ENCODE data around the gene GPC5. TPM values are rescaled to one million over a fixed set of nuclear protein-coding genes. Genes with fewer than 3 reads are reported as not detected.

Gene GPC5
- total RNA-seq, 4 donors from 2014 or later: 0.47 TPM; not detected in 3

- Histone ChIP-seq H3K4me1 (no peaks in the 10 kb centered on the region), H3K4me3 (no peak overlapping the region), H3K27me3 (no peaks in the 10 kb centered on the region), H3K9me3 (no peaks in the 10 kb centered on the region), H3K27ac (no peak overlapping the region), H3K36me3 (no peaks in the 10 kb centered on the region)
- ATAC-seq: no peak
- TF ChIP-seq POLR2A (IDR thresholded peaks at IDR 0.05) (no peak), CTCF (IDR thresholded peaks at IDR 0.05) (no peak), POLR2AphosphoS5 (IDR thresholded peaks at IDR 0.05) (no peak), EP300 (IDR thresholded peaks at IDR 0.05) (no peak)
- WGBS, 2 donors (ENCODE audit: low coverage in 1 of 2): 71 to 100% methylated on average over 1 of the region's 1 CpG
These were observed 232.5 kb downstream of the GPC5 start for GRCh38 chr13:91630946-91631345.

GRCh38 chr13:91632086-91632485 lies 233.7 kb downstream of the GPC5 start:
- WGBS, 2 donors (ENCODE audit: low coverage in 1 of 2): 69 to 83% methylated on average over 2 to 3 of the region's 3 CpGs
- Histone ChIP-seq H3K27me3 (no peaks in the 10 kb centered on the region), H3K4me3 (no peak overlapping the region), H3K36me3 (no peaks in the 10 kb centered on the region), H3K27ac (no peak overlapping the region), H3K9me3 (no peaks in the 10 kb centered on the region), H3K4me1 (no peaks in the 10 kb centered on the region)
- no peak for TF ChIP-seq POLR2A (IDR thresholded peaks at IDR 0.05)
- no peak for TF ChIP-seq EP300 (IDR thresholded peaks at IDR 0.05)
- TF ChIP-seq CTCF (IDR thresholded peaks at IDR 0.05): no peak
- no peak for TF ChIP-seq POLR2AphosphoS5 (IDR thresholded peaks at IDR 0.05)
- ATAC-seq: no peak

GRCh38 chr13:91639330-91639729 lies 240.9 kb downstream of the GPC5 start:
- no peak overlapping the region for H3K4me3 ChIP-seq

GRCh38 chr13:91643394-91643793 lies 245.0 kb downstream of the GPC5 start:
- 56 to 71% methylated on average over 2 of the region's 2 CpGs for WGBS, 2 donors (ENCODE audit: low coverage in 1 of 2)
- H3K9me3 ChIP-seq: no peaks in the 10 kb centered on the region
- H3K27me3 ChIP-seq: no peaks in the 10 kb centered on the region
- TF ChIP-seq POLR2A (IDR thresholded peaks at IDR 0.05): no peak
- ATAC-seq: no peak
- no peak overlapping the region for H3K27ac ChIP-seq
- no peak overlapping the region for H3K4me3 ChIP-seq
- H3K36me3 ChIP-seq: no peaks in the 10 kb centered on the region
- no peaks in the 10 kb centered on the region for H3K4me1 ChIP-seq

More at GRCh38 chr13:91639330-91639729, 240.9 kb downstream of the GPC5 start:
- no peaks in the 10 kb centered on the region for H3K4me1 ChIP-seq
- peaks cover 5% of the 10 kb centered on the region for H3K27me3 ChIP-seq
- WGBS, 2 donors (ENCODE audit: low coverage in 1 of 2): 70 to 82% methylated on average over 4 to 5 of the region's 5 CpGs
- TF ChIP-seq CTCF (IDR thresholded peaks at IDR 0.05) (no peak), POLR2AphosphoS5 (IDR thresholded peaks at IDR 0.05) (no peak), POLR2A (IDR thresholded peaks at IDR 0.05) (no peak), EP300 (IDR thresholded peaks at IDR 0.05) (no peak)
- H3K9me3 ChIP-seq: no peaks in the 10 kb centered on the region
- no peak overlapping the region for H3K27ac ChIP-seq
- H3K36me3 ChIP-seq: no peaks in the 10 kb centered on the region
- no peak for ATAC-seq

GRCh38 chr13:91644806-91645205 lies 246.4 kb downstream of the GPC5 start:
- Histone ChIP-seq H3K4me1 (no peaks in the 10 kb centered on the region), H3K27ac (no peak overlapping the region), H3K27me3 (no peaks in the 10 kb centered on the region), H3K4me3 (no peak overlapping the region), H3K9me3 (no peaks in the 10 kb centered on the region), H3K36me3 (no peaks in the 10 kb centered on the region)
- no peak for TF ChIP-seq POLR2A (IDR thresholded peaks at IDR 0.05)
- TF ChIP-seq EP300 (IDR thresholded peaks at IDR 0.05): no peak
- TF ChIP-seq POLR2AphosphoS5 (IDR thresholded peaks at IDR 0.05): no peak
- TF ChIP-seq CTCF (IDR thresholded peaks at IDR 0.05): no peak
- ATAC-seq: no peak
